GM18873 (cell line): ENCODE data around the gene RFX7.
"Not testable (repeated sequence)": the region's sequence is repeated elsewhere in the genome, so short reads cannot be mapped to it uniquely, and the experiment has no call there.

Experiments used
- ATAC-seq: cut with Tn5 transposase; IDR thresholded peaks from one replicate; pipeline ENCODE4 v1.9.1; 2021; ENCODE audit warnings: mild to moderate bottlenecking, moderate library complexity, moderate number of reproducible peaks; ENCODE audit not compliant: unreplicated experiment, low FRiP score

The RFX7 gene

GRCh38 chr15:56154768-56155167 lies 88.9 kb downstream of the RFX7 start:
- ATAC-seq: not testable (repeated sequence)

DNA sequence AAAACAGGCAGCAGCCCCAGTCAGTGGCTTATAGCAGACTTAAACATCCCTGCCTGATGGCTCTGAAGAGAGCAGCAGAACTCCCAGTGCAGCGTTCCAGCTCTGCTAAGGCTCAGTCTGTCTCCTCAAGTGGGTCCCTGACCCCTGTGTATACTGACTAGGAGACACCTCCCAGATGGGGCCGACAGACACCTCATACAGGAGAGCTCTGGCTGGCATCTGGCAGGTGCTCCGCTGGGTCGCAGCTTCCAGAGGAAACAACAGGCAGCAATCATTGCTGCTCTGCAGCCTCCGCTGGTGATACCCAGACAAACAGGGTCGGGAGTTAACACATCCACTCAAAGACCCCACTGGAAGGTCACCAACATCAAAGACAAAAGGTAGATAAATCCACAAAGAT lies 93.5 kb downstream of the RFX7 start:
- ATAC-seq: no peak

DNA sequence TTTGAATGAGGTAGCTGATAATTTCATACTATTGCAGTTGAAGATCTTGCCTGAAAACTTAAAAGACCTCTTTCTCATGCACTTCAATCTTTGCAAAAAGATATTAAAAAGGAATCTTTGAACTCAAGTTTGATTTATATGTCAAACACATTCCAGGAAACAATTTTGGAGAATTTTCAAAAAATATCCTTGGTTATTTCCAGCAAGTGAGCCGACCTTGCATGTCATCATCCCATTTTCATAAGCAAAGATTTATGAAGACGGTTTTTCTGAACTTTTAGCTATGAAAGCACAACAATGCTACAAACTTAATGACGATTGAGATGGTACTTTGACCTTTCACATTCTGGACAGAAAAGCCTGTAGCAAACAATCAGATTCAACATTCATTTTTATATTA lies 95.6 kb downstream of the RFX7 start:
- ATAC-seq: no peak

GRCh38 chr15:56146756-56147155 lies 96.9 kb downstream of the RFX7 start:
- no peak for ATAC-seq

DNA sequence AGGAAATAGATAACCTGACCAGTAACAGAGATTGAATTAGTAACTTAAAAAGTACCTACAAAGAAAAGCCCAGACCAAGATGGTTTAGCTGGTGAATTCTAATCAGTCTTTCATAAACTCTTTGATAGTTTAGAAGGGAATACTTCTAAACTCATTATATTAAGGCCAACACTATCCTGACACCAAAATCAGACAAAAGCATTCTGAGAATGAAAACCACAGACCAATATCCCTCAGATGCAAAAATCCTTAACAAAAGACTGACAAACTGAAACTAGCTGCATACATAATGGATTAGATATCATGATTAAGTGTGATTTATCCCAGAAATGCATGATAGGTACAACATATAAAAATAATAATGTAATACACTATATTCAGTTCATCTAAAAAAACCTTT lies 115.6 kb downstream of the RFX7 start:
- no peak for ATAC-seq

DNA sequence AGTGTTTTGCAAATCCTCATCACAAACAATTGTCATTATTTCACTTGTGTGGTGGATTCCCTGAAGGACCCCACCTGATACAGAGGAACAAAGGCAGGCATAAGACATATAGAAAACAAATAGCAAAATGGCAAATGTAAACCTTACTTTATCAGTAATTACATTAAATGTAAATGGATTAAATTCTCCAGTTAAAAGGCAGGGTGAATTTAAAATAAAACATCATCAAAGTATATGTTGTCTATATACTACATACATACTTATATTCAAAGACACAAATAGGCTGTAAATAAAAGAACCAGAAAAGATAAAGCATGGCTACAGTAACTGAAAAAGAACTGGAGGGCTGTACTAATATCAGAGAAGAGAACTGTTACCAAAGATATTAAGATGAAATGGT lies 117.3 kb downstream of the RFX7 start:
- ATAC-seq: no peak

DNA sequence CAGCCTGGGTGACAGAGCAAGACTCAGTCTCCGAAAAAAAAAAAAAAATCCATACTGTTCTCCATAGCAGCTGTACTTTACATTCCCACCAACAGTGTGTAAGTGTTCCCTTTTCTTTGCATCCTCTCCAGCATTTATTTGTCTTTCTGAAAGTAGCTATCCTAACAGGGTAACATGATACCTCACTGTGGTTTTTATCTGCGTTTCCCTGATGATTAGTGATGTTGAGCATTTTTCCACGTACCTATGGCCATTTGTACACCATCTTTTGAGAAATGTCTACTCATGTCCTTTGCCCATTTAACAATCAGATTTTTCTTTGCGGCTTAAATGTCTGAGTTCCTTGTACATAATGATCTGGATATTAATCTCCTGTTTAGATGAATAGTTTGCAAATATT lies 119.3 kb downstream of the RFX7 start:
- no peak for ATAC-seq

- ATAC-seq: no peak
Measured at GRCh38 chr15:56105855-56106254, 137.8 kb downstream of the RFX7 start.

- ATAC-seq: no peak
Measured at GRCh38 chr15:56102441-56102840, 141.2 kb downstream of the RFX7 start.

GRCh38 chr15:56099311-56099710 lies 144.4 kb downstream of the RFX7 start:
- ATAC-seq: no peak

DNA sequence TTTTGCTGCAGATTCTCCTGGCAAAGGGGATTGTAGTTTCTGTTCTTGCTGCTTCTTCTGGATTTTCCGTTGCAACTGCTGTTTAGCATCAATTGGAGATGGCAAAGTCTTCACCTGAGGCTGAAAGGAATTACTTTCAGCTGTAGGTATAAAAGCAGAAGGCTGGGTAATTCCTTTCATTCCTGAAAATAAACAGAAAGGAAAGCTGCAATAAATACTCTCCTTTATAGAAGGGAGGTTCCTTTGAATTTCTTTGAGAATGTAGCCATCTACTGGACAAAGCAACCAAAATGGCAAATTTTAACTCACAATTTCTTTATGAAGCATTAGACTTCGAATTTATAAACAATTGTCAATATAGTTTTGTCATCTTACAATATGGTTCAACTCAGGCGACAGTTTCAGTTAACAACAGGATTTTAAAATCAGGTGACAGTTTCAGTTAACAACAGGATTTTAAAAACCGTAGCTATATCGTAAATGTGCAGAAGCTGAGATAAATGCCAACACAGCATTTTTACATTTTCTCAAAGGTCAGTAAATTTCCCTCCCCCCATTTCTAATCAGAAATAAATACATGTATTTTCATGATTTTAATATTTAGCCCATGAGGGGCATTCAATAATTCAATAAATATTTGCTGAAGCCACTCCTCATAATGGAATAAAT lies 145.3 kb downstream of the RFX7 start:
- no peak for ATAC-seq

DNA sequence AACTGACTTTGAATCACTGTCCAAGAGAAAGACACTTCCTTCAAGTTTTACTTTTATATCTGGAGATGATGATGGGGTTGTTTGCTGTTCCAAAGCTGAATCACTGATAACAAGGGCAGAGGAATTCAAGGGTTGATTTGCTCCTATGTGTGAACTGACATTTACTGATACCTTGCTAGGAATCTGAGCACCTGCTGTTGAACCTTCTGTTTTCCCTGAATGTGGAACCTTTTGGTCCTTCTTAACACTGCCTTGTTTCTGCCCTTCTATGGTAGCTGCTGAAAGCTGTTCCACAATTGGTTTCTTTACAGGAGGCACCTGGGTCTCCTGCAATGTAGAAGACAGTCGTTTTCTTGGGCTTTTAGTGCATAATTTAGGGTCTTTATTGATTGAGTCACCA lies 148.3 kb downstream of the RFX7 start:
- ATAC-seq: no peak

- ATAC-seq: no peak
Measured at GRCh38 chr15:56094171-56094570, 149.5 kb downstream of the RFX7 start.

- ATAC-seq: no peak
Measured at GRCh38 chr15:56088389-56088788, 155.3 kb downstream of the RFX7 start.

DNA sequence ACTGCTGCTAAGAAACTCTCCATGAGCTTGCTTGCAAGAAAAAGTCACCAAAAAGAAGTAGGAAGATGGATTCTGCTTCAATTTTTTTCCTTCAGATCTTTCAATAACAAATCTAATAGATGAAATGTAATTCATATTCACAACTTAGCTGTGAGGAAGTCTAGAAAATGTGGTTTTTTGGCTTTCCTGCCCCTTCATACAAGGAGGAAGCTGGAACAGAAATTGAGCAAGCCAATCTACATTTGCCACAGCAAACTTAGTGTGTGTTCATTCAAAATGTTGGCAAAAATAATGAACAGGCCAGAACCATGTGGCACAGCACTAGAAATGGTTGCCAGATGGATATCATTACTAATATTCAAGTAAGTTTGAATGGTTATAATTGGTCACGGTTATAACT lies 157.1 kb downstream of the RFX7 start:
- no peak for ATAC-seq

- no peak for ATAC-seq
Measured at GRCh38 chr15:56082263-56082761, 161.4 kb downstream of the RFX7 start.

GRCh38 chr15:56077081-56077480 lies 166.6 kb downstream of the RFX7 start:
- ATAC-seq: no peak

DNA sequence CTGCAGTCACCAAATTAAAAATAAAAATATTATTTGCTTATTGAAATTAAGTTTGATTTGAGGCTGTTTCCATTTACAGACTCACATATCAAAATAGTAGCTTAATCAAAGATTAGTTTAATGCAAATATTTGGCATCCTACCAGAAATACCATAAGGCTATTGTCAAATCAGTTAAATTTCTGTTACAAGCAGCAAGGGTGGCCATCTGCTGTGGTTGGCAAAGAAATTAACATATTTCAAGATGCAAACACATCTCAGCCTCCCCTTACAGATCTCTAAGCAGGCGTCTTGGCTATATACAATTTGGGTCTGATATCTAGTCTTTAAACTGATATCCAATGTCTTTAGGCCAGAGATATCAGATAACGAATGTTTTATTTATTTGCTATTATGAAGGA lies 167.0 kb downstream of the RFX7 start:
- no peak for ATAC-seq

DNA sequence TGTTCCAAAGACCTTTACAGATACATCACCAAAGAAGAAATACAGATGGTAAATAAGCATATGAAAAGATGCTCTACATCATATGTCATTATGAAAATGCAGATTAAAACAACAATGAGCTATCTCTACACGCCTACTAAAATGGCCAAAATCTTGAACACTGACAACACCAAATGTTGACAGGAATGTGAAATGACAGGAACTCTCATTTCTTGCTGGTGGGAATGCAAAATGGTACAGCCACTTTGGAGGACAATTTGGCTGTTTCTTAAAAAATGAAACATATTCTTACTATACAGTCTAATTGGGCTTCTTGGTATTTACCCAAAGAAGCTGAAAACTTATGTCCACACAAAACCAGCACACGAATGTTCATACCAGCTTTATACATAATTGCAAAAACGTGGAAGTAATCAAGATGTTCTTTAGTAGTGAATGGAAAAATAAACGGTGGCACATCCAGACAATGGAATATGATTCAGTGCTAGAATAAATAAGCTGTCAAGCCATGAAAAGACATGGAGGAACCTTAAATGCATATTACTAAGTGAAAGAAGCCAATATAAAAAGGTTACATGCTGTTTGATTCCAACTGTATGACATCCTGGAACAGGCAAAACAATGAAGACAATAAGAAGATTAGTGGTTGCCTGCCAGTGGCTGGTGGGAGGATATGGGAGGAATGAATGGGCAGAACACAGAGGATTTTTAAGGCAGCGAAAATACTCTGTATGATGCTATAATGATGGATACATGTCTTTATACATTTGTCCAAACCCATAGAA lies 169.0 kb downstream of the RFX7 start:
- ATAC-seq: no peak

DNA sequence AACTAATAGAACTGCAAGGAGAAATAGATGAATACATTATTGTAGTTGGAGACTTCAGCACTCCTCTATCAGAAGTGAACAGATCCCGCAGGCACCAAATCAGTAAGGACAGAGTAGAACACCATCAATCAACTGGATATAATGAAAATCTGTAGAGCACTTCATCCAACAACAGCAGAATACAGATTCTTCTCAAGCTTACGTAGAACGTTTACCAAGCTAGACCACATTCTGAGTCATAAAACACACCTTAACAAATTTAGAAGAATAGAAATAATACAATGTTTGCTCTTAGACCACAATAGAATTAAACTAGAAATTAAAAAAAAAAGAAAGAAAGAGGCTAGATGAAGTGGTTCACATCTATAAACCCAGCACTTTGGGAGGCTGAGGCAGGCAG lies 179.5 kb downstream of the RFX7 start:
- ATAC-seq: no peak

DNA sequence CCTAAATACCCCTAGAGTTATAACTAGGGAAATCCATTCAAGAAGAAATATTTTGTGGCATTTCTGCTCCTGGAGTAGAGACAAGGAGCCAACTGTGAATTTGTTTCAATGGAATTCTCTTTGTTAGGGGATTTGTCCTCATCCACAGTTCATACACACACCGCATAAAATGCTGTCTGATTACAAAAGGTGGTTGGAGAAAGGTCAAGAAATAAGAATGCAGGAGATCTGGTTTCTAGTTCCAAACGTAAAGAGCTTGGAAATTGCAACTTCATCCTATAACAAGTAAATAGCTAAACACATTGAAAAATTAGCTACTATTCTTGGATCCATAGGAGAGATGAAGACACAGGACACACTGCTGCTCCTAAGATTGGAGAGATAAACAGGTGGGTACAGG lies 184.0 kb downstream of the RFX7 start:
- no peak for ATAC-seq

- ATAC-seq: no peak
Measured at GRCh38 chr15:56058986-56059385, 184.7 kb downstream of the RFX7 start.
